Urothelium cell line (cell line): ENCODE data around the gene TTC7B.

Source experiments
- DNase-seq: peaks from one replicate; pipeline ENCODE4 v3.0.0; 2011; ENCODE audit warnings: low spot score, mixed read lengths
- FAIRE-seq: peaks from 2 replicates; lab custom pipeline; 2011; peaks lifted over from hg19 to GRCh38; lab: Jason Lieb, UNC

Gene TTC7B

GRCh38 chr14:90717916-90718315 is 98.3 kb downstream of the TTC7B start:
- FAIRE-seq (no peak), DNase-seq (no peak)

GRCh38 chr14:90715993-90716392 is 100.2 kb downstream of the TTC7B start:
- no peak for DNase-seq
- no peak for FAIRE-seq

GRCh38 chr14:90715495-90715894 is 100.7 kb downstream of the TTC7B start:
- DNase-seq (no peak), FAIRE-seq (no peak)

GRCh38 chr14:90714811-90715210 is 101.4 kb downstream of the TTC7B start:
- FAIRE-seq = no peak

GRCh38 chr14:90704738-90705392 is 111.4 kb downstream of the TTC7B start:
- DNase-seq (no peak), FAIRE-seq (no peak)

More at GRCh38 chr14:90714811-90715210, 101.4 kb downstream of the TTC7B start:
- DNase-seq = no peak

- FAIRE-seq (no peak), DNase-seq (no peak)
Measured at GRCh38 chr14:90703841-90704737, 112.1 kb downstream of the TTC7B start.

- no peak for FAIRE-seq
- DNase-seq = no peak
Measured at GRCh38 chr14:90700933-90701776, 115.1 kb downstream of the TTC7B start.

GRCh38 chr14:90699016-90699415 is 117.2 kb downstream of the TTC7B start:
- FAIRE-seq (no peak), DNase-seq (no peak)

- no peak for DNase-seq
- no peak for FAIRE-seq
Measured at GRCh38 chr14:90698379-90698869, 117.8 kb downstream of the TTC7B start.

- peak; percentile 73 for DNase-seq
- no peak for FAIRE-seq
Measured at GRCh38 chr14:90697577-90698206, 118.5 kb downstream of the TTC7B start.

- no peak for DNase-seq
- FAIRE-seq = no peak
Measured at GRCh38 chr14:90697132-90697531, 119.1 kb downstream of the TTC7B start.

GRCh38 chr14:90696720-90697119 is 119.5 kb downstream of the TTC7B start:
- FAIRE-seq (no peak), DNase-seq (no peak)

- FAIRE-seq = no peak
- no peak for DNase-seq
Measured at GRCh38 chr14:90695997-90696660, 120.1 kb downstream of the TTC7B start.

GRCh38 chr14:90693413-90693812 is 122.8 kb downstream of the TTC7B start:
- FAIRE-seq (no peak), DNase-seq (no peak)

- DNase-seq = no peak
- FAIRE-seq = no peak
Measured at GRCh38 chr14:90692826-90693225, 123.4 kb downstream of the TTC7B start.

GRCh38 chr14:90692061-90692460 is 124.2 kb downstream of the TTC7B start:
- FAIRE-seq = no peak
- no peak for DNase-seq

GRCh38 chr14:90691627-90692026 is 124.6 kb downstream of the TTC7B start:
- no peak for FAIRE-seq
- DNase-seq = no peak

- no peak for DNase-seq
- no peak for FAIRE-seq
Measured at GRCh38 chr14:90687680-90688079, 128.6 kb downstream of the TTC7B start.

GRCh38 chr14:90682615-90683014 is 133.6 kb downstream of the TTC7B start:
- DNase-seq (no peak), FAIRE-seq (no peak)

- no peak for FAIRE-seq
Measured at GRCh38 chr14:90681929-90682328, 134.3 kb downstream of the TTC7B start.

More at GRCh38 chr14:90681929-90682328, 134.3 kb downstream of the TTC7B start:
- DNase-seq = no peak
